ENCODE measurements around the gene HLA-E. TPM values are rescaled to one million over a fixed set of nuclear protein-coding genes. Genes with fewer than 3 reads are reported as not detected.
"Not testable (repeated sequence)": the region's sequence is repeated elsewhere in the genome, so short reads cannot be mapped to it uniquely, and the experiment has no call there.

HLA-E gene
- total and polyA plus RNA-seq, 4 donors, result 148 to 506 (median 351) TPM

GRCh38 chr6:30513451-30513850 lies 24.1 kb downstream of the HLA-E start:
- DNase-seq (no peak), ATAC-seq (ENCODE audit: low FRiP score) (no peak)
- Histone ChIP-seq H3K27ac (ENCODE audit: low read depth in 1 of 2, low read length in 2 of 2) (no peak overlapping the region), H3K36me3 (ENCODE audit: control insufficient read depth in 1 of 2, insufficient read depth in 2 of 2, low read length in 1 of 2) (no peaks in the 10 kb centered on the region), H3K27me3 (ENCODE audit: control insufficient read depth in 1 of 2, insufficient read depth in 2 of 2, low read length in 1 of 2) (no peaks in the 10 kb centered on the region), H3K9me3 (ENCODE audit: control insufficient read depth, low read length) (no peaks in the 10 kb centered on the region), H3K4me1 (ENCODE audit: control insufficient read depth in 1 of 2, insufficient read depth in 2 of 2, low read length in 2 of 2) (no peaks in the 10 kb centered on the region), H3K4me3 (ENCODE audit: low read length in 2 of 2) (no peak overlapping the region)
- intact Hi-C loops (cut with DNase I), result no loop called here
- 89 to 94% methylated on average over 2 of the region's 2 CpGs for WGBS, 2 donors

GRCh38 chr6:30515106-30515505 lies 25.8 kb downstream of the HLA-E start:
- no peak for ATAC-seq (ENCODE audit: low FRiP score)
- Histone ChIP-seq H3K4me3 (ENCODE audit: low read length in 2 of 2) (no peak overlapping the region), H3K27ac (ENCODE audit: low read depth in 1 of 2, low read length in 2 of 2) (no peak overlapping the region), H3K9me3 (ENCODE audit: control insufficient read depth, low read length) (no peaks in the 10 kb centered on the region), H3K27me3 (ENCODE audit: control insufficient read depth in 1 of 2, insufficient read depth in 2 of 2, low read length in 1 of 2) (no peaks in the 10 kb centered on the region), H3K4me1 (ENCODE audit: control insufficient read depth in 1 of 2, insufficient read depth in 2 of 2, low read length in 2 of 2) (no peaks in the 10 kb centered on the region), H3K36me3 (ENCODE audit: control insufficient read depth in 1 of 2, insufficient read depth in 2 of 2, low read length in 1 of 2) (no peaks in the 10 kb centered on the region)
- DNase-seq, result no peak
- 21 to 28% methylated on average over 4 of the region's 4 CpGs for WGBS, 2 donors
- intact Hi-C loops (cut with DNase I), result no loop called here

GRCh38 chr6:30515944-30516753 lies 26.8 kb downstream of the HLA-E start:
- Histone ChIP-seq H3K27ac (ENCODE audit: low read depth in 1 of 2, low read length in 2 of 2) (peak overlapping the region in 1 of 2 donors; percentile 52), H3K4me3 (ENCODE audit: low read length in 2 of 2) (peak overlapping the region; percentile 32 to 75), H3K27me3 (ENCODE audit: control insufficient read depth in 1 of 2, insufficient read depth in 2 of 2, low read length in 1 of 2) (no peaks in the 10 kb centered on the region), H3K36me3 (ENCODE audit: control insufficient read depth in 1 of 2, insufficient read depth in 2 of 2, low read length in 1 of 2) (no peaks in the 10 kb centered on the region), H3K9me3 (ENCODE audit: control insufficient read depth, low read length) (no peaks in the 10 kb centered on the region), H3K4me1 (ENCODE audit: control insufficient read depth in 1 of 2, insufficient read depth in 2 of 2, low read length in 2 of 2) (no peaks in the 10 kb centered on the region)
- intact Hi-C loops (cut with DNase I), result no loop called here
- peak; percentile 96 for ATAC-seq (ENCODE audit: low FRiP score)
- DNase-seq, result peak; percentile 93 to 95
- WGBS, 2 donors, result 3 to 4% methylated on average over 33 of the region's 33 CpGs

GRCh38 chr6:30516754-30517076 lies 27.4 kb downstream of the HLA-E start:
- H3K36me3 ChIP-seq (ENCODE audit: control insufficient read depth in 1 of 2, insufficient read depth in 2 of 2, low read length in 1 of 2); H3K27me3 ChIP-seq (ENCODE audit: control insufficient read depth in 1 of 2, insufficient read depth in 2 of 2, low read length in 1 of 2); H3K27ac ChIP-seq (ENCODE audit: low read depth in 1 of 2, low read length in 2 of 2); H3K4me1 ChIP-seq (ENCODE audit: control insufficient read depth in 1 of 2, insufficient read depth in 2 of 2, low read length in 2 of 2); H3K9me3 ChIP-seq (ENCODE audit: control insufficient read depth, low read length); ATAC-seq (ENCODE audit: low FRiP score); H3K4me3 ChIP-seq (ENCODE audit: low read length in 2 of 2); DNase-seq; intact Hi-C loops (cut with DNase I): not testable (repeated sequence)
- WGBS, 2 donors, result 64% methylated on average over 9 of the region's 9 CpGs

- ATAC-seq (ENCODE audit: low FRiP score); H3K9me3 ChIP-seq (ENCODE audit: control insufficient read depth, low read length); H3K27ac ChIP-seq (ENCODE audit: low read depth in 1 of 2, low read length in 2 of 2); H3K4me3 ChIP-seq (ENCODE audit: low read length in 2 of 2); H3K4me1 ChIP-seq (ENCODE audit: control insufficient read depth in 1 of 2, insufficient read depth in 2 of 2, low read length in 2 of 2); H3K27me3 ChIP-seq (ENCODE audit: control insufficient read depth in 1 of 2, insufficient read depth in 2 of 2, low read length in 1 of 2); DNase-seq; intact Hi-C loops (cut with DNase I); H3K36me3 ChIP-seq (ENCODE audit: control insufficient read depth in 1 of 2, insufficient read depth in 2 of 2, low read length in 1 of 2): not testable (repeated sequence)
- 93% methylated on average over 21 of the region's 21 CpGs for WGBS, 2 donors
These were observed 28.6 kb downstream of the HLA-E start for GRCh38 chr6:30517767-30518504.

- H3K27me3 ChIP-seq (ENCODE audit: control insufficient read depth in 1 of 2, insufficient read depth in 2 of 2, low read length in 1 of 2); H3K36me3 ChIP-seq (ENCODE audit: control insufficient read depth in 1 of 2, insufficient read depth in 2 of 2, low read length in 1 of 2); H3K27ac ChIP-seq (ENCODE audit: low read depth in 1 of 2, low read length in 2 of 2); intact Hi-C loops (cut with DNase I); DNase-seq; H3K4me3 ChIP-seq (ENCODE audit: low read length in 2 of 2); H3K4me1 ChIP-seq (ENCODE audit: control insufficient read depth in 1 of 2, insufficient read depth in 2 of 2, low read length in 2 of 2); H3K9me3 ChIP-seq (ENCODE audit: control insufficient read depth, low read length); ATAC-seq (ENCODE audit: low FRiP score): not testable (repeated sequence)
- WGBS, 2 donors, result 85% methylated on average over 19 of the region's 19 CpGs
These were observed 29.3 kb downstream of the HLA-E start for GRCh38 chr6:30518505-30519145.

- no peak overlapping the region for H3K27ac ChIP-seq (ENCODE audit: low read depth in 1 of 2, low read length in 2 of 2)
- H3K4me3 ChIP-seq (ENCODE audit: low read length in 2 of 2), result no peak overlapping the region
- H3K36me3 ChIP-seq (ENCODE audit: control insufficient read depth in 1 of 2, insufficient read depth in 2 of 2, low read length in 1 of 2), result no peaks in the 10 kb centered on the region
- DNase-seq, result no peak
- no peaks in the 10 kb centered on the region for H3K27me3 ChIP-seq (ENCODE audit: control insufficient read depth in 1 of 2, insufficient read depth in 2 of 2, low read length in 1 of 2)
- no peaks in the 10 kb centered on the region for H3K9me3 ChIP-seq (ENCODE audit: control insufficient read depth, low read length)
- intact Hi-C loops (cut with DNase I), result no loop called here
- no peaks in the 10 kb centered on the region for H3K4me1 ChIP-seq (ENCODE audit: control insufficient read depth in 1 of 2, insufficient read depth in 2 of 2, low read length in 2 of 2)
- 86 to 89% methylated on average over 6 of the region's 6 CpGs for WGBS, 2 donors
- no peak for ATAC-seq (ENCODE audit: low FRiP score)
These were observed 31.2 kb downstream of the HLA-E start for GRCh38 chr6:30520522-30520921.

- WGBS, 2 donors, result 69 to 76% methylated on average over 7 of the region's 7 CpGs
- DNase-seq; H3K27me3 ChIP-seq (ENCODE audit: control insufficient read depth in 1 of 2, insufficient read depth in 2 of 2, low read length in 1 of 2); H3K4me3 ChIP-seq (ENCODE audit: low read length in 2 of 2); ATAC-seq (ENCODE audit: low FRiP score); intact Hi-C loops (cut with DNase I); H3K27ac ChIP-seq (ENCODE audit: low read depth in 1 of 2, low read length in 2 of 2); H3K36me3 ChIP-seq (ENCODE audit: control insufficient read depth in 1 of 2, insufficient read depth in 2 of 2, low read length in 1 of 2); H3K4me1 ChIP-seq (ENCODE audit: control insufficient read depth in 1 of 2, insufficient read depth in 2 of 2, low read length in 2 of 2); H3K9me3 ChIP-seq (ENCODE audit: control insufficient read depth, low read length): not testable (repeated sequence)
These were observed 31.8 kb downstream of the HLA-E start for GRCh38 chr6:30521082-30521481.

All from aorta (tissue), 5 donors.